Astrocyte of the spinal cord (primary cell): ENCODE data around the gene THEMIS2.

Experiments
- DNase-seq: peaks from one replicate; pipeline ENCODE4 v3.0.0; 2011; ENCODE audit warnings: low read depth, low spot score
- H3K4me3 ChIP-seq: 2 replicates; pipeline ENCODE4 v1.5.1; 2011; ENCODE audit warnings: low read depth, mild to moderate bottlenecking, low read length, moderate library complexity
- CTCF ChIP-seq: IDR thresholded peaks from 2 replicates; pipeline ENCODE4 v1.5.1; 2012; ENCODE audit warnings: low read depth, mild to moderate bottlenecking, low read length, inconsistent platforms
- in situ Hi-C: cut with HindIII; loops from 2 replicates; pipeline ENCODE4 v1.10.0; 2017; ENCODE audit warnings: low sequenced_read_pairs

Gene THEMIS2

GRCh38 chr1:27891196-27891889 lies 19.0 kb downstream of the THEMIS2 start:
- DNase-seq: no peak
- H3K4me3 ChIP-seq: no peak overlapping the region
- in situ Hi-C loops: no loop called here
- TF ChIP-seq CTCF: no peak

GRCh38 chr1:27894521-27894920 lies 22.2 kb downstream of the THEMIS2 start:
- no peak for TF ChIP-seq CTCF
- in situ Hi-C loops: no loop called here
- DNase-seq: no peak
- H3K4me3 ChIP-seq: no peak overlapping the region

- no peak for DNase-seq
- in situ Hi-C loops: no loop called here
- H3K4me3 ChIP-seq: no peak overlapping the region
- TF ChIP-seq CTCF: no peak
Measured at GRCh38 chr1:27906759-27907158, 34.4 kb downstream of the THEMIS2 start.

- no peak for TF ChIP-seq CTCF
- in situ Hi-C loops: no loop called here
- H3K4me3 ChIP-seq: no peak overlapping the region
- no peak for DNase-seq
Measured at GRCh38 chr1:27912429-27912828, 40.1 kb downstream of the THEMIS2 start.

- peak overlapping the region; percentile 7 for H3K4me3 ChIP-seq
- TF ChIP-seq CTCF: no peak
Measured at GRCh38 chr1:27915082-27915575, 42.8 kb downstream of the THEMIS2 start.

GRCh38 chr1:27922272-27922671 lies 49.9 kb downstream of the THEMIS2 start:
- TF ChIP-seq CTCF: no peak
- in situ Hi-C loops: no loop called here
- no peak for DNase-seq
- no peak overlapping the region for H3K4me3 ChIP-seq

More at GRCh38 chr1:27915082-27915575, 42.8 kb downstream of the THEMIS2 start:
- in situ Hi-C loops: no loop called here
- DNase-seq: no peak
